GM21723 (cell line): ENCODE measurements around the gene SHTN1.

Experiments used
- ATAC-seq: cut with Tn5 transposase; IDR thresholded peaks from one replicate; pipeline ENCODE4 v1.9.1; 2021; ENCODE audit warnings: mild to moderate bottlenecking, moderate library complexity; ENCODE audit not compliant: unreplicated experiment

SHTN1 gene

DNA sequence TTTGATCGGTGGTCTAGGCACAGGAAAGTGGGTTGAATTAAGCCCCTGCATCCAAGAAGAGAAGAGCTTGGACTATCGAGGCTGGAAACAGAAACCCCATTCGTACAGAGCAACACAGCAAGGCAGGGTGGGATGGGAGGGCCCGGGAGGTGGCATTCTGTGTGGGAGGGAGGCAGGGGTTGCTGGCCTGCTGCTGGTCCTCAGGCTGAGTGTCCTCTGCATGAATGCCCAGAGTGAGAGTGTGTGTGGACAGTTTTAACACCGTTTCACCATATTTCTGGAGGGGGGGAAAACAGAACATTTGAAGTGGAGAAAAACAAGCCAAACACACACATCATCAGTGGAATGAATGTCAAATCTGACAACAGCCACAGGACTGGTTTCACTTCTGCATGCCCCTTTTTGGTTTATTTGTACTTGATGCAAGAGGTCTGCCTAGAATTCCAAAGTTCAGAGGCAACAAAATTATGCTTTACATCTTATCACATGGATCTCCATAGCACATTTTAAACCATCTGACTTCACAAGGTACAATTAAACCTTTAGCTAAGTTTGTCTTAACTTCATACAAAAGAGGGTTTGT is 166.8 kb downstream of the SHTN1 start:
- ATAC-seq, result peak; percentile 93

DNA sequence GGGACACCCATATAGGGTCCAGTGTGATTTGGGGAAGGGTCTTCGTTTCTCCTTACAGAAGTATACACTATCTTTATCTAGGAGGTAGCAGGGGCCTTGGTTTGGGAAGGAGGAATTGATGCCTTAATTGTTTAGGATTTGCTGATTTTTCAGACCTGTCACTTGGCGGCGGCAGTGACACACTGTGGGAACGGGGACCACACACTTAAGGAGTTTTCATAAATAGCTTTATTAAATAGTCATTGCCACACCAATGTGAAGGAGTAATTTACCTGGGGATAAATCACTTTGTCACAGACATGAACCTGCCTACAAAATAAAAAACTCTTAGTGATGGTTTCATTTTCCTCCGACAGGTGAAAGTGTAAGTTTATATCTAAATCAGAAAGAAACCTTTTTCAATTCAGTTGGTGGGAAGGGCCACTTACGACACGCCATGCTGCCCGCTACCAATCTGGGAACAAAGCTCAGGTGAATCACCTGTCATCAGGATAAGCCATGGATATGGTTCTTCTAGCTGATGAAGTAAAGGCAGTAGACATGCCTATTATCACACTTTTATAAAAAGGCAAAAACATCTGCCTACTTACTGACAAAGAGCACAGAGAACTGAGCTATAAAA is 168.0 kb downstream of the SHTN1 start:
- ATAC-seq, result no peak

DNA sequence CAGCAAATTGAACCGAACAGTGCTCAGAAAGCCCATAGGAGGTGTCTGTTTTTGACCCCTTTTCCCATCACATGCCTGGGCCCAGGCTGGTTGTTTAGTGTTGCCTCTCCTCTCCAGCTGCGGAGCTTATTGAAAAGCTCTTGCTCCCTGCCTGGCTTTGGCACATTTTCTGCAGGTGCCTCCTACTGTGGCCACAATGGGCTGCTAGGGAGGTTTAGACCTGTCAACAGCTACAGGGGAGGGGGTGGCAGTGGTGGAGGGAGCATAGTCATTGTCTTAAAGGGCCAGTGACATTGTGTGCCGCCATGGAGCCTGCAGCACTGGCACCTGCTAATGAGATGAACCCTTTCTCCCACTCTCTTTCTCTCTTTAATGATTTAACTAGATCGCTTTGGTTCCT is 168.9 kb downstream of the SHTN1 start:
- no peak for ATAC-seq

DNA sequence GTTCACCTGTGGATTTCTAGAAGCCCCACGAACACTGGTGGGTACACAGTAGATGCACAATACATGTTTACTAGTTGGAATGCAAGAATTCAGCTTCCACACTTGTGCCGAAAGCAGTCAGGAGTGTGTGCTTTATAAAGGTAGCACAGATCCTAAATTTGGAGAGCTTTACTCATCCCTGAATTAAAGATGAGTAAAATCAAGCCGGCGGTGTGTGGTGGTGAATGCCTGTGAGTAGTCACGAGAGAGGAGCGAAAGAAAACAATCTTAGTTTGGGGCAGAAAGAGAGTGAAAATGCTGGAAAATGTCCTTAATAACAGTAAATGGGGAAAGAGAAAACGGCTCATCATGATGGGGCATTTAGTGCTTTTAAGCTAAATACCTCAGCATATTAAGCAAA is 169.3 kb downstream of the SHTN1 start:
- ATAC-seq, result no peak

DNA sequence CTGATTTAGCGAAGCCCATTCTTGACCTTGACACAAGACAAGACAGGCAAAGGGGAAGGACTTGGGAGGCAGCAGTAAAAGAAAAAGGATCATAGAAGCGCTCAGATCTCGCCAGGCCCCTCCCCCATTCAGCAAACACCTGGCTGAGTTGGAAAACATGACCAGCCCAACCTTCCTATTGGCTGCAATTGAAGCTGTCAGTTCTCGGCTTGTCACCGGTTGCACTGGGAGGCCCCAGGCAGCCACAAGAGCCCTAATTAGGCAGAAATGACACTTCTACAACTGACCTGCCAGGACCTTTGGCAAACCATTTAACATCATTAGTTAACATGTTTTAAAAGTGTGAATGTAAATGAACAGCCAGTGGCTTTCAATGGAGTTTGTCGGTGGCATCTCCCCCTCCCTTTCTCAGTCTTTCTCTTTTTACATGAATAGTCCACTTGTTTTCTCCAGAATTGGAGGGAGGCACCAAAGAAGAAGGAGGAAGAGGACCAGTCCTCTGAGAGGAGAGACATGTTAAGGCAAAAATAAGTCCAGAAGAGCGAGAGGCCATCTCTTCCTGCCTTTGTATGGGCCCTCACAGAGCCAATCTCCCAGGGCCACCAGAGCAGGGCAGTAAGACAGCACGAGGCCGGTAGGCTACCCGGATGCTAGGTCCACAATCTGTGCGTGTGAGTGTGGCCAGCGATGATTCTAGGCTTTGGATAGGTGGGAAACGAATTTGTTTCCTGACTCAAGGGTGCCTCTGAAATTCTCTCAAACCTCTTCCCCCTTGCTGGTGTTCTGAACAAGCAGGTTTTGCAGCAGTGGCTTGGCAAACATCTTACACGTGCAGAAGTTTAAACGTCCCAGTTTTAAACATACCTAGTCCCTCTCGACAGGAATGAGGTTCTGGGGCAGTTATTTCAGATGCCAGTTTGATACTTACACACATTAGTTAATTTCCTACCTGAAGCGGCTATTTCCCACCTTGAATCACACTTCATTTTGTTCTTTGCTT is 170.7 kb downstream of the SHTN1 start:
- no peak for ATAC-seq

DNA sequence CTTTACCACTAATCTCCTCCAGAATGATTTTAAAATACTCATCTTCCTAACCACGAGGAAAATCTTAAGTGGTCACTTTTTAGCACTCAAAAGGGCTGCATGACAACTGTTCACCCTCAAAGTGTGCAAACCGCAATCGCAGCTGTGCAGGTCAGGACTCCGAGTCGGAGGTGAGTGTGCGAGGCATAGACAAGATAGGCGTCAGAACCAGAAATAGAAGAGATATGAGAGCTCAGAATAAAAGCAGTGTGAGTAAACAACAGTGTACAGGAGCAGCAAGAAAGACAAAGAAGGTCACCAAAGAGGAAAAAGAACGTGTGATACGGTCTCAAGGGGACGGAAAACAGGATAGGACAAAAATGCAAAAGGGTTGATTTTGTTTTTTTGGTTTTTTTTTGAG is 173.2 kb downstream of the SHTN1 start:
- ATAC-seq, result no peak
